RPMI8226 (cell line): Measurements from ENCODE around the gene HHIPL1.

ENCODE experiments used
- DNase-seq: peaks from one replicate; pipeline ENCODE4 v3.0.0-alpha.2; 2015

Gene HHIPL1

DNA sequence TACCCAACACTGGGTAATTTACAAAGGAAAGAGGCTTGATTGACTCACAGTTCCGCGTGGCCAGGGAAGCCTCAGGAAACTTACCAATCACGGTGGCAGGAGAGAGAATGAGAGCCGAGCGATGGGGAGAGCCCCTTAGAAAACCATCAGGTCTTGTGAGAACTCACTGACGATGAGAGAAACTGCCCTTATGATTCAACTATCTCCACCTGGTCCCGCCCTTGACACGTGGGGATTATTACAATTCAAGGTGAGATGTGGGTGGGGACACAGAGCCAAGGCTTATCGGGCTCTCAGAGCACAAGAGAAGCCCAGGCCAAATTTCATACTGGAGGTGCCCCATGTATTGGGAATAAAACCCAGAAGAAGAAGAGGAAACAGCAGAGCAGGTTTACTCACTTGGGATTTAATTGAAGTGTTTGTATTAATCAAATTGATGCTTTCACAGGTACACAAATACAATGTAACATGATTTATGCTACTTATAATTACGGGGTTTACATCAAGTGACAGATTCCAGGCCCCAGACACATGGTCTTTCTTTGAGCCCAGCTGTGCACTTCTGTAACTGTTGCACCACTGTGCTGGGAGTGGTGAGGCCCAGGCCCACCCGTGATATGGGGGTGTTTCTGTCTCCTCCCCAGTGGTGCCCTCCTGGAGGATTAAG lies 32.7 kb upstream of the HHIPL1 start:
- DNase-seq: no peak

DNA sequence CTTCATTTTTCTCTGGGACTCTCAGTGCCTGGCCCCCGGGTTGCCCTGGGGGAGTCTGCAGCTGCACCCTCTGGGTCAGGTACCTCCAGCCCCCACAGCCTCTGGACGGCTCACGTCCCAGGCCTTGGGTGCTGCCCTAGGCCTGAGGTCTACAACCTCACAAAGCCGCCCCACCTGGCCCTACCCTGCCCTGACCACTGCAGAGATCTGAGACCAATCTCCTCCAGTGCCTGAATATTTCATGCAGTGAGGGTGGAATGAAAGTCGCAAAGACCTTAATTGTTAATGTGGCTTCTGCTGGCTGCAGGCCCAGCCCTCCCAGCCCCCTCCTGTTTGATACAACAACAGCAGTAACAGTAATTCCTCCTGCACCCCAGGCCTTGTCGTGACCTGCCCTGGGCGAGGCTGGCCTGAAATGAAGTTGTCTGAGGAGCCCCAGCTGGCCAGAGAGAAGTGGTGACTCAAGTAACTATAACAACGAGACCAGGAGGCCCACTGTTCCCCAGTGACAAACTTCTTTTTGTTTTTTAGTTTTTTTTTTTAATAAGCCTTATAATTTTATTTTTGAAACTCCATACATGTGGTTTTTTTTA lies 32.1 kb upstream of the HHIPL1 start:
- no peak for DNase-seq

DNA sequence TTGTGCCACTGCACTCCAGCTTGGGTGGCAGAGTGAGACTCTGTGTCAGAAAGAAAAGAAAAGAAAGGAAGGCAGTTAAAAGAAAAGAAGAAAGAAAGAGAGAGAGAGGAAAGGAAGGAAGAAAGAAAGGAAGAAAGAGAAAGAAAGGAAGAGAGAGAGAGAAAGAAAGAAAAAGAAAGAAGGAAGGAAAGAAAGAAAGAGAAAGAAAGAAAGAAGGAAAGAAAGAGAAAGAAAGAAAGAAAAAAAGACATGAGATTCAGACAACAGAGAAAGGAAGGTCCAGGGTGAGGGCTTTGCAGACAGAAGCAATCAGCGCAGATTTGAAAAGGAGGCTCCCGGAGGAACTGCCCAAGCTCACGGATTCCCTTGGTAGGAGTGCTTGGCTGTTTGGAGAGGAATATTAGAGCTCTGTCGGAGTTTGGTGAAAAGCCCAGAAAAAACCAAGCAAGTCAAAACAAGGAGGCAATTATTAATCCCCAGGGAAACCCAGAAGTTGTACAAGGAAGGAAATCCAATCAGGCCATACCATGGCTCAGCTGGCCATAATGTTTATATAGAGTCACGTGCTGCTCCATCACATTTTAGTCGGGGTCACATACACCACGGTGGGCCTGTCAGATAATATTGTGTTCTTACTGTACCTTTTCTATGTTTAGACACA lies 29.3 kb upstream of the HHIPL1 start:
- DNase-seq: no peak

DNA sequence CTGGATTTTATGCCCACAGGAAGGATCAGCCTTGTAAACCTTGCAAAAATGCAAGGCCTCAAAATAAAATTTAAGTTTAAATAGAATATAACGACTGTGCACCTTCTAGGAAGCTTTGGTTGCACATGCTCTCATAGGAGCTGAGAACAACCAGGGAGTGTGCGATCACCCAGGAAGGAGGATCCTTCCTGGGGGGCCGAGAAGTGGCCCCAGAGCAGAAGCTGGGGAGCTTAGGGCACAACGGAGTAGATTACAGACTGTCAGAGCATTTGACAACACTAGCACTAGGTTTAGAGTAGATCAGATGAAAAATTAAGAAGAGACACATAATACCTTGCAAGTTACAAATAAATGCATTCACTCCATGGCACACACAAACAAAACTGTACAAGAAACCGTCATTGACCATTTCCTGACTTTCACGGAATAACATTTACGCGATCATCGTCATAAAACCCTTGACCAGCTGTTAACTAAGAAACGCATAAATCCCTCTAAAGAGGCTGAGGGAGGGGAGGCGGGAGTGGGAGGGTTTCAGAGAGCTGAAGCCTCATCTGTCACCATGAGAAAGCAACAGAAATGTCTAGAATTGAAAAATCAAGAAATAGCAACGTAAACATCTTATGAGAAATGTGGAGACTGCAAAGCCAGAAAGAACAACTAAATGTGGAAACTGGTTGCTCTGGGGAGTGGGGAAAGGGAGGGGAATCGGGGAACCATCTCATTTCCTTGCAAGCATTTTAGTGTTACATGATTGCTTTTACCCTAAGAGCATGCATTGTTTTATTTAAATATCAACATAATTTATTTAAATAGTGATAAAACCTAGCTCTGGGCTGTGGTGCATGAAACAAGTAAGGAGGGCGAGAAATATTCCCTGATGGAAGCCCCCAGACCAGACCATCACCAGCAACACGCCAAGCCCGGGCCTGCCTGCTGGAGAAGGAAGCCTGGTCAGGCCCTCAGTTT lies 27.8 kb upstream of the HHIPL1 start:
- DNase-seq: no peak

DNA sequence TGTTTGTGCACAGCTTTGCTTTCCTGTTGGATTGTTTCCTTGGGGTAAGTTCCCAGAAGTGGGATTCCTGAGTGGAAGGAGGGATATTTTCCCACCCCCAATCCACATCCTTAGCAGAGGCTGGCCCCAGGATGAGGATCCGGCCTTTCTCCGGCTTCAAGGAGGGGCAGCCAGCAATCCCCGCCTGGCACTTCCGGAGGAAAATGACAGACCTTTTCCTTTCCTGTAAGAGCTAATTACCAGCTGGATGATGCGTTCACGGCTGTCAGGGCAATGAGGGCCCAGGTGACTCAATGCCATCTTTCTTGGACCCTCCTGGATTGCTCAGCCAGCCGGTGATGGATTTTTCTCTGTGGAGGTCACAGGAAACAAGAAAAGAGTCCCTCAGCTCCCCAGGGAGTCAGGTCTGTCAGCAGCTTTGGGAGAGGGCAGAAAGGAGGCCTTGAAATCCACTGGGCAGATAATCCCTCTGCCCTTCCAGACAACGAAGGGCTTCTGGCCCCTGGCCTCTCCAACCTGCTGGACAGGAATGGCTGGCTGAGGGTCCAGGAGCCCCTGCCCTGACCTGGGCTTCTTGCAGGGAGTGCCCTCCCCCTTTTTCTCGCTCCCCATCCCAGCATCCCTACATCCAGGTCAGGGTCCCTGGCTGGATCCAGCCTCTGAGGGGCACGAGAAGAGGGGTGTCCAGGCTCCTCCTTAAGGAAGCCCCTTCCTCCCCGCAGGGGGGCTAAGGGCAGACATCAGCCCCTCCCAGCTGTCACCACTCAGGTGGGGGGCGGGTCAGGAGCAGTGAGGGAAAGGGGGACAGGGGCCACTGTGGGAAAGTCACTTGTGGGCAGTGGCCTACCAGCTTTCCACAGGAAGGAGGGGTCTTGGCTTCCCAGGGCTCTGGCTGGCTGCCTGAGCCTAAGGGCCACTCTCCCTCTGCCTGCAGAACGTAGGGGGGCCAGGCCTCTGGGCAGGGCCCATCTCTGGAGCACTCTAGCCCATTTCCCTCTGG lies 24.8 kb upstream of the HHIPL1 start:
- no peak for DNase-seq

DNA sequence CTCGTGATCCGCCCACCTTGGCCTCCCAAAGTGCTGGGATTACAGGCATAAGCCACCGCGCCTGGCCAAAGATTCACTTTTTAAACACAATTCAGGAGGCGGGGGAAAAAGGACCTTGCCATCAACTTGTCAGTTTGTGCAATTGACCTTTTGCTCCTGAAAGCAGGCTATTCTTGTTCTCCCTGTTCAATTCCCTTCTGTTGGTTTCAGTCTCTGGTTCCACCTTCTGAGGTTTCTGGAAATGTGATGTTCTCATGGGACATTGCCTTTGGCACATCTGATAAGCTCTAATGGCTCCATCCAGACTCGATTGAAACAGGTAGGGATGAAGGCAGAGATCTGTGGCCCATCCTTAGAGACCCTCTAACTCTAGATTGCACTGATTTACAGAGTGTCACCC lies 23.0 kb upstream of the HHIPL1 start:
- no peak for DNase-seq

DNA sequence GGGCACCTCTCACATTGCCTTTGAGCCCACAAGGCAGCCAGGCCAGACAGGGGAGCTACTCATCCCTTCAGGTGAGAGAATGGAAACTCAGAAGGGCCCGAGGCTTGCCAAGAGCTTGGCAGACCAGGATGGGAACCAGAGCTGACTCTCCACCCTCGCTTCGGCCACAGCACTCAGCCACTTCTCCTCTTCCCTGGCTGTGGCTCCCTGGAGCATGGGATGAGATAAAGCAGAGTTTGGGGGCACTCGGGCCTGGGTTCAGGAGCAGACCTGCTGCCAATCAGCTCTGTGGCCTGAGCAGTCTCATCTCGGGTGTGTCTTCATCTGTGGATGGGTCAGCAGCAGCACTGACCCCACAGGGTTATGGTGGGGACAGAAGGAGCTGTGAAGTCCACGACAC lies 20.9 kb upstream of the HHIPL1 start:
- no peak for DNase-seq

DNA sequence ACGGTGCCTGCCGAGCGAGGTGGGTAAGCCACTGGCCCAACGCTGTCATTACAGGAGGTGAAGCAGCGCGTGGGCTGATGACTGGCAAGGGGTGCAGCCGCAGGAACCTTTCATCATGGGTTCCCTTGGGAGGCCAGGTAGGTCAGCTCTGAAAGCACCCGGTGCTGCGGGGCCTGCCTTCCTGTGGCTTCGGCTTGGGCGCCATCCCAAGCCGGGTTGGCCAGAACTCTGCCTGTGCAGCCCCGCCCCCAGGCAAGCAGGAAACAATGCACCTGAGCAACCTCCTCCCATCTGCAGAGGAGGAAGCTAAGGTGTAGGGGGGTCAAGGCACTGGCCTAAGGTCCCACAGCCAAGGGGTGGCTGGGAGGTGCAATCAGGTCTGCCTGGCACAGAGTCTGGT lies 20.0 kb upstream of the HHIPL1 start:
- peak; percentile 47 for DNase-seq

DNA sequence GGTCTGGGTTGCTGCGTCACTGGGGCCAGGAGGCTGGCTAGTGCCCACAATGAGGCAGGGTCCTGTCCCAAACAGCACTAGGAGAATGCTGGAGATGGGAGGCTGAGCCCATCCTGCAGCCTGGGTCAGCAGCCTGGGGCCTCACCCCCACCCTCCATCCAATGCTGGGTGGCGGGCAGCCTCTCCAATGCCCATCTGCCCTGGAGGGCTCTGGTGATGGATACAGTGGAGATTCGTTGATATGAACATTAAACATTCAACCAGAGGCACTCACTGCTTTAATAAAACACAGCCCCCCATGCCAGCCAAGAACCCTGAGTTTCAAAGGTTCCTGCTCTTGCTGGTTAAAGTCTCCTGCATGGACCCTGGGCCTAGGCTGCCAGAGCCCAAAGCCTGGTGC lies 19.5 kb upstream of the HHIPL1 start:
- DNase-seq: no peak

DNA sequence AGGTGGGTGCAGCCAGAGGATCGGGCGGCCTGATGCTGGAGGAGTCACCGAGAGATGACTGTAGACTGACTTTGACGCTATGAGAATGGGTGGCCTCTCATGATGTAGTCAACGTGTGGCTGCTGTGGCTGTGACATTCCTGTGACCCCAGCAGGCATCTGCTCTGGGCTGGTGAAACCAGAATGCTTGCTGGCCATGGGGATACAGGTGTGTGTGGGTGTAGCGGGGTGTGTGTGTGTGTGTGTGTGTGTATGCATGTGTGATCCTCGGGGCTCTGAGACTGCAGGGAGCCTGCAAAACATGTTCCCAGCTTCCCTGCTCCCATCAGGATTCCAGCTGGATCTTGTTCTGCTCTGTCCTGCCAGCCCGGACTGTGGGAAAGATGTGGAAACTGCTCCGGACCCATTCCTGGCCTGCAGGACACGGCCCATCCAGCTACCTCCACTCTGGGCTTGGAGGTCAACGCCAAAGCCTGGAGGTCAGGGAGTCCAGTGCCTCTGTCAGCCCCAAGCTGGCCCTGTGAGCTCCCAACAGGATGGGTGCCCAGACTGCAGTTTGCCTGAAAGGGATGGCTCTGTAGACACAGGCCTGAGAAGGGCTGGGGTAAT lies 18.8 kb upstream of the HHIPL1 start:
- peak; percentile 67 for DNase-seq

DNA sequence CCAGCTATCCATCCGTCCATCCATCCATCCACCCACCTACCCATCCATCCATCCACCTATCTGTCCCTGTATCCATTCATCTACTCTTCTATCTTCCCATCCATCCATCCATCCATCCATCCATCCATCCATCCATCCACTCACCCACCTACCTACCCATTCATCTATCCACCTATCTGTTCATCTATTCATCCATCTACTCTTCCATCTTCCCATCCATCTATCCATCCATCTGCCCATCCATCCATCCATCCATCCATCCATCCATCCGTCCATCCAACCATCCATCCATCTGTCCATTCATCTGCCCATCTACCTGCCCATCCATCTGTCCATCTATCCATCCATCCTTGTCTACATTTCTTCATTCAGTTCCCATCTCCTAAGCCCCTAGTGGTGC lies 17.8 kb upstream of the HHIPL1 start:
- no peak for DNase-seq

DNA sequence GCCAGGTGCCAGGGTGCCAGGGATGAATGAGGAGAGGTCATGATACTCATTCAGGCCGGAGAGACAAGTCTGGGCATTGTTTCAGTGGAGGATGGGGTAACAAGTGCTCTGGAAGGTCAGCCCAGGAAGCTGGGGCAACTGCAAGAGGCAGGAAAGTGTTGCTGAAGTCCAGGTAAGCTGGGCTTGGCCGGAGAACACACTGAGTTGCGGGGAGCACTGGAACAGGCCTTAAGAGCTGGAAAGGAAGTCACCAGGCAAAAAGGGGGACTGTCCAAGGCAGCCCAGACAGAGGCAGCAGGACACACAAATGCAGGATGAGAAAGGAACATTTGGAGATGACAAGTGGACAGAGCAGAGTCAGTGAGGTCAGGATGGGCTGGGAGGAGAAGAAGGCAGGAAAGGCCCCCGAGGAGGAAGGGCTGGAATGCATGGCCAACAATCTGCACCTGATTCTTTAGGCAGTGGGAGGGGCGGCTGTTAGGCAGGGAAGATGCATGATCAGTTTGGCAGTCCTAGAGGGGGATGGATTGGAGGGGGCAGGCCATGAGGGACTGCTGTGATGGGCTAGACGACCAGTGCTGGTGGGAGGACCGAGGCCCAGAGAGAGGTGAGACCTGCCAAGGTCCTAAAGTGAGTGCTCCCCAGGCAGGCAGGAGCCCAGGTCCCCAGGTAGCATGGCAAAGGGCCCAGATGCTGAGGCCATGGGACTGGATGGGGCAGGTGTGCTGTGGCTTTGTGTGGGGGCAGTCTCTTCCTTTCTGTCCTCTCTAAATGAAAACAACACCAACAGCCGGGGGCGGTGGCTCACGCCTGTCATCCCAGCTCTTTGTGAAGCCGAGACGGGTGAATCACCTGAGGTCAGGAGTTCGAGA lies 17.2 kb upstream of the HHIPL1 start:
- DNase-seq: peak; percentile 71

DNA sequence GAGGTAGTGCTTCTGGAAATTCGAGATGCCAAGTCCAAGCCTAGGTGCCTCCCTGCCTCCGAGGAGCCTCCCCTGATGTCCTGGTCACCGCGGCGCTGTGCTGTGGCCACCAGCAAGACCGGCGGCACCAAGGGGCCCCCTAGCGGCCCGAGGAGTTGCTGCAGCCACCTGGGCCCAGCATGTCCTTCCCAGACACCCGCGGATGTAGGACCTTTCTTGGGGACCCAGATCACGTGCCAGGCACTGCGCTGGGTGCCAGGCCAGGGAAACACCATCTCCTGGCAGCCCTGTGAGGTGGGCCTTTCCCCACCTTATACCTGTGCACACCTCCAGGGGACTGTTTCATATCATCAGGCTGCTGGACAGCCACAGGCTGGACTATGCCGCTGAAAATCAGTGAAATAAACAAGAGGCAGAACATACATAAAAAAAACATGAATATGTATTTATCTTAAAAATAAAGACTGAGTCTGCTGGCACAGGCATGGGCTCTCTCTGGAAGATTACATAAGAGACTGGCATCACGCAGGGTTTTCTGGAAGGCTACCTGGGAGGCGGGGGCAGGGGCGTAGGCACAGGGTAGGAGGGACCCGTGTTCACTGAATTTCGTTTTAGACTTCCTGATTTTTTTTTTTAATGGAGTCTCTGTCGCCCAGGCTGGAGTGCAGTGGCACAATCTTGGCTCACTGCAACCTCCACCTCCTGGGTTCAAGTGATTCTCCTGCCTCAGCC lies 15.9 kb upstream of the HHIPL1 start:
- DNase-seq: peak; percentile 73

DNA sequence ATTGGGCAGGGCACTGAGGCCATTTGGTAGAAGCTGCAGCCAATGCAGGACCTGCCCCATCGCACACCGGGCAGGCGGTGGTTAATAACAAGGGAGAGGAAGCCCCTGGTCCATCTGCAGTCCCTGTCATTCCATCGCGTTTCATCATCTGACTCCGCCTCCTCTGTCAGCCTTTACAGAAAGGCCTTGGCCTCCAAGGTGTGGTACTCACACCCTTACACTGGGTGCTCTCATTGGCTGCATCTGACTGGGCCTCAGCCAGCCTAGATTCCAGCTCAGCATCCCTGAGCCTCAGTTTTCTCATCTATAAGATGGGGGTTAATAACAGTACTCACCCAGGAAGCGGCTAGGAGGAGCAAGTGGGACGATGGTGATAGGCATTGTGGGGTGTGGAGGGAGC lies 14.7 kb upstream of the HHIPL1 start:
- DNase-seq: no peak

DNA sequence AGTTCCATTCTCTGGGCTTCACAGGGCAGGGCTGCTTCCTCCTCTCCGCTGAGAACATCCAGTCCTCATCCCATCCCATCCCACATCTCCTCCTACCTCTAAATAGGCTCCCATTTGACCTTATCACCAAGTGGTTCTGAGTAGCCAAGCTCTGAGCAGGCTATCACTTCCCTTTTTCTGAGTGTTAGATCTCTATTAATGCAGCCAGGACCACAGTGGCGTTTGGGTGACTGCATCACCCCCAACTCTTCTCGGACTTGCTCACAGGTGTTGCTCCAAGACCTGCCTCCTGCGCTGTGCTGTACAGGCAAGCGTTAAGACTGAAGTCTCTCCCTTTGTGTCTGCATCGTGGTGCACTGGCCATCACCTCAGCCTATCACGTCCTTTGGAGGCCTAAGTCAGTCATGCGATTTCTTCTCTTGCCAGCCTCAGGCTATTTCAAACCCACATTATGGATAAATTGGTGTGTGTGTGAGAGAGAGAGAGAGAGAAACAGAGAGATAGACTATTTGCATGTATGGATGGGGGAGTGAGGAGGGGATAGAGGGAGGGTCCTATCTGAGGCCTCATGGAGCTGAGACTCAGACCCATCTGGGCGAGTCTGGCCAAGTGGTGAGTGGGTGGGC lies 12.4 kb upstream of the HHIPL1 start:
- peak; percentile 41 for DNase-seq

DNA sequence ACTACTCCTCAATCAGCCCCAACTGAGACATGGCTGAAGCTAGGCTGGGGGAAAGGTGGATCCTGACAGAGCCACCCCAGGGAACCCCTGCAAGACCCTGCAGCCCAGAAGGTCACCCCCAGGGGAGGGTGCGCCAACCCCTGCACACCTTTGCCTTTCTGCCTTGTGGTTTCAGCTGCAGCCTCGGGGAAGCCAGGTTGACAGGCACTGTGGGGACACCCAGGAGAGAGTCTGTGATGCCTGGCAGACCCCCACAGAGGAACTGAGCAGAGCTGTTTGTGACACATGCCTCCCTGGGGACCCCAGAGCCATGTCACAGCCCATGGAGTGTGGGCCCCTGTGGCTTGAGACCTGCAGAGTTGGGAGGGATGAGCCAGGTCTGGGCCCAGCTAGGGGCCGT lies 11.8 kb upstream of the HHIPL1 start:
- DNase-seq: no peak

DNA sequence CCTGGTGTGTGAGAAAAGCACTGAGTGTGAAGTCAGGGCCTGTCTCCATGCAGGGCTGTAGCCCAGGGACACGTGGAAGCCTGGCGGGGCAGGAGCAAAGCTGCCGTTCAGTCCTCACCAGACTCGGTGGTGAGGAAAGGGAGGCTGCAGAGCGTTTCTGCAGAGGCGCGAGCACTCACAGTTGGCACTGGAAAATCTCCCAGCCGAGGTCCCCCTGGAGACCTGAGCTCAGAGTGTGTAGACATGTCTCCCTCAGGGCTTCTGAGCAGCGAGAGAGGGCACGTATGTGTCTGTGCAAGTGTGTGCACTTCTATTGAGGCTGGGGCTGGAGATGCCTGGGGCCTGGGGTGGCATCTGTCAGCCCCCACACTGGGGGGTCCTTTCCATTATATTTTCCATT lies 11.0 kb upstream of the HHIPL1 start:
- DNase-seq: no peak

DNA sequence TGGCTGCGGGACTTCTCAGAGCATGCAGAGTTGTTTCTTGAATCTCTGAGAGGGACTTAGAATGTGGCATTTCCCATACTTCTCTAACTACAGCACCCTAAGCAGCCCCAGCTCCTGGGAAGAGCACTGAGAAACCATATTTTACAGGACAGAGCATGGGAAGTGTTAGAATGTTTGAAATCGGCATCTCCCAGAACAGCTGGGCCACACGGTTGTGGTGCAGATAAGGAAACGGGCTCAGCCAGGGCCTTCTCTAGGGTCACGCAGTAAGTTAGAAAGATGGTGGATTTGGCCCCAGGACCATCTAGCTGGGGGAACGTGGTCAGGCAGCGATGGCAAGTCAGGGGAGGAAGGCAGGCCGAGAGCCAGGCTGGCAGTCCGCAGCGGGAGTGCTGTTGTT lies 10.5 kb upstream of the HHIPL1 start:
- no peak for DNase-seq

DNA sequence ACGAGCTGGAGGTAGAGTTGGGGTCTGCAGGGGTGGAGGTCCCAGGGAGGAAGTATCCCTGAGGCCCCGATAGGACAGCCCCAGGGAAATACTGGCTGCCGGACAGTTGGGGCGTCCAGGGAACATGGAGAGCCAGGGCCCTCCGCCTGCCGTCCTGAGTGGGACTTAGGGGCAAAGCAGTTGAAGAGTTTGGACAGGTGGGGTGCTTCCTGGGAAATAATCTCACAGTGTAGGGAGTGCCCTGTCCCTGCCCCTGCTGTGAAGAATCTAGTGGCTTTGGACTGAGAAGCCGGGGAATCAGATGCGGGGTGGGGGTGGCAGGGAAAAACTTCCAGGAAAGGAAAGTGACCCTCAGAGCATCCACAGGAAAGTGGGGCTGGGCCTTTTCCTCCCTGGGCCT lies 9.8 kb upstream of the HHIPL1 start:
- no peak for DNase-seq
